RPMI8226 (cell line): Measurements from ENCODE around the gene BRD3OS.

ENCODE experiments used
- DNase-seq: peaks from one replicate; pipeline ENCODE4 v3.0.0-alpha.2; 2015

The BRD3OS gene

DNA sequence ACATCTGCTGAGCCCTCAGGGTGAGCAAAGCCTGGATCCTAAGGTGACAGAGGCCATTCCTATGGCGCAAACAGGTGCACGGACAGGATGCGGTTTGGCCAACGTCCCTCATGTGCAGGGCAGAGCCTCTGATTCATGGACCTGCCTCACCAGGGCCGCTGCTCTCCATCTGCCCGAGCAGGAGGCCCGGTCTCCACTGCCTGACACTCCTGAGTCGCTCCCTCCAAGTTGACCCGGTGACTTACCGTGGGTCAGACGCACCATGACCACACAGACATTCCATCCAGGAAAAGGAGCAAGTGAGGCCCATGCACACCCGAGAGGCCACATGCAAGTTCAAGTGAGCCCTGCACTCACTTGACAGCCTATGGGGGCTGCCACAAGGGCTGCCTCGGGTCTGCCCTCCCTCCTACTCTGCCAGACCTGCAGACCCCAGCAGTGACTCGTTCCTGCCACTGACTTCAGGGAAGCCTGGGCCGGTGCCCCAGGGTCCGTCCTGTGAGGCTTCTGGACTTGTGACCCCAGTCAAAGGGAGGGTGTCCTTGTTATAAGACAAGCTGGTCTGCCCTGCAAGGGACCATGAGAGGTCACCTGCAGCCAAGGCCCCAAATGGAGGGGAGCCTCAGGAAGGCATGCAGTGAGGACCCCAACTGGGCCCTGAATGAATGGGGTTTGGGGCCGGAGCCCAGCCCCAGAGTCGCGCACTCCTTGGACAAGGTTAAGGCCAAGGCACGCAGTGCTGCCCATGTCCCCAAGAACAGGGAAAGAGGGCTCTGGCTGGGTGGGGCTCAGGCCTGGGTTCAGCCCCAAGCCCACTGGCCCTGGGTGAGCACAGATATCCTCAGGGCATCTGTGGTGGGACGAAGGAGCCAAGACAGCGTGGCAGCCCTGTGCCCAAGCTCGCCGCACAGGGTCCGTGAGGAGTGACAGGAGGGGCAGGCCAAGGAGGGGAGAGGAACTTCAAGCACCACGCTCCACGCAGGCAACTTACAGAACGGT, 10.1 kb downstream of the BRD3OS start:
- DNase-seq = no peak

DNA sequence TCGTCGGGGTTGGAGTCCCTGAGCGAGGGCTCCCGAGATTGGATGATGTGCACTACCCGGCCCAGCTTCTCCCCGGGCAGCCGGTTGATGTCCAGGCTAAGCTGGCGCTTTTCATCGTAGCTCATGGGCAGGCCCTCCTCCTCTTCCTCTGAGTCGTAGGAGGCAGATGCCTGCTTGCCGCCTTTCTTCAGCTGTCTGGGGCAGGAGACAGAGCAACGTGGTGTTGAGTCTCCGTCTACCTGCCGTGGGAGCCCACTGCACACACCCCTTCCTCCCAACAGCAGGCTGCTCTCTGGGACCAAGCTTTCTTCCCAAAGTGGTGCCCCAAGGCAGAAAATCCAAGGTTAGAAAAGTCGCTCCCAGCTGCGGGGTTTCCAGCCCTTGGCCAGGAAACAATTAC, 10.8 kb downstream of the BRD3OS start:
- DNase-seq = no peak

DNA sequence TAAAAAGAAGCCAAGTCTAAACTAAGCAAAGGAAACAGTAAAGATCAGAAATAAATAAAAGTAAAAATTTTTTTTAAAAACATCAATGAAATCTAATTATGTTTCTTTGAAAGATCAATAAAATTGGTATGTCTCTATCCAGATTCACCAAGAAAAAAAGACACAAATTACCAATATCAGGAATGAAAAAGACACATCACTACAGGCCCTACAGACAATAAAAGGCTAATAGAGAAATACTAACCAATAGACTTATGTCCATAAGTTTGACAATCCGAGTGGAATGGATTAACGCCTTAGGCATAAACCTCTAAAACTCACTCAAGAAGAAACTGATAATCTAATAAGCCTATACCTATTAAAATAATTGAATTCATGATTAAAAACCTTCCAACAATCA, 12.4 kb downstream of the BRD3OS start:
- DNase-seq = no peak

DNA sequence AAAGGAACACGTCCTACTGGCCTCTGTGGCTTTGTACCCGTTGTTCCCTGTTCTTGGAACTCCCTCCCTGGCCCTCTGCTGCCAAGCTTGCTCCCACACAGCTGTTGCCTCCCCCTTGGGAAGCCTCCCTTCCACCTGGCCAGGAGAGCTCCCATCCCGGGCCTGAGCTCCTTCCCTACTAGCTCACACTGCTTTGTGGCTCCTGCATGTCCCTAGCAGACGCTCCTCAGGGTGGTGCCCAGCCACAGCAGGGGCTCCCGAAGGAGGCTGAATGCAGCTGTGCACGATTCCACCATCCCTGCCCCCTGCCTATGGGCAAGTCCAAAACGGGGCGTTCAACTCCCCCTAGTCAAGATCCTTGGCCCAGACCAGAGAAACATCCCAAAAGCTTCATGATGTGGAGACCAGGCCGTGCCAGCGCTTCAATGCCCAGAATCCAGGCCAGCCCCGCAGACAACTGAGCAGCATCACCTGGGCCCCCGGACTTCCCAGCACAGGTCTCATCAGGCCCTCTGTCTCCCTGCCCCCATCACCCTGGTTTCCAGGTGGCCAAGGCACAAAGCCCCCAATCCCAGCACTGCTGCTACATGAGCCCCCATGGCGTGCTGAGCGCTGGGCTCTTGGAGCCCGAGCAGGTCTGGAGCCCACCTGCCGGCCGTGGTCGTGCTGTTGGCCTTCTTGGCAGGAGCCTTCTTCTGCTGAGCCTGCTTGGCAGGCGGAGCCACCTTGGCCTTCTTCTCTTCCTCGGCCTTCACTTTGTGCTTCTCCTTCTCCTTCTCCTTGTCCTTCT, 14.3 kb downstream of the BRD3OS start:
- DNase-seq = no peak

DNA sequence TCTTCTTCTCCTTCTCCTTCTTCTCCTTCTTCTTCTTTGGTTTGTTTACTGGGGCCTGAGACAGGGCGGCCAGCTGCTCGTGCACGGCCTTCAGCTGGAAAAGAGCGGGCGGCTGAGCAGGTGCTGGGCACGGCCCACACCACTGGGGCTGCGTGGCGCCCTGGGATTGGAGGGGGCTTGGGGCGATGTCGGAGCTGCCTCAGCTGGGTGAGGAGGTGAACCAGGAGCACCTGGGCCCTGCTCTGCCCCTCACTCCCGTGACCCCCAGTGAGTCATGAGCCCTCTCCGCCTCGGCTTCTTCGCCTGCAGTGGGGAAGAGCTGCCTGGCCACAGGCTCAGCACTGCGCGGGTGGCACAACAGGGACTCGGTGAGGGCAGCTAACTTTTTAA, 14.9 kb downstream of the BRD3OS start:
- DNase-seq = no peak

DNA sequence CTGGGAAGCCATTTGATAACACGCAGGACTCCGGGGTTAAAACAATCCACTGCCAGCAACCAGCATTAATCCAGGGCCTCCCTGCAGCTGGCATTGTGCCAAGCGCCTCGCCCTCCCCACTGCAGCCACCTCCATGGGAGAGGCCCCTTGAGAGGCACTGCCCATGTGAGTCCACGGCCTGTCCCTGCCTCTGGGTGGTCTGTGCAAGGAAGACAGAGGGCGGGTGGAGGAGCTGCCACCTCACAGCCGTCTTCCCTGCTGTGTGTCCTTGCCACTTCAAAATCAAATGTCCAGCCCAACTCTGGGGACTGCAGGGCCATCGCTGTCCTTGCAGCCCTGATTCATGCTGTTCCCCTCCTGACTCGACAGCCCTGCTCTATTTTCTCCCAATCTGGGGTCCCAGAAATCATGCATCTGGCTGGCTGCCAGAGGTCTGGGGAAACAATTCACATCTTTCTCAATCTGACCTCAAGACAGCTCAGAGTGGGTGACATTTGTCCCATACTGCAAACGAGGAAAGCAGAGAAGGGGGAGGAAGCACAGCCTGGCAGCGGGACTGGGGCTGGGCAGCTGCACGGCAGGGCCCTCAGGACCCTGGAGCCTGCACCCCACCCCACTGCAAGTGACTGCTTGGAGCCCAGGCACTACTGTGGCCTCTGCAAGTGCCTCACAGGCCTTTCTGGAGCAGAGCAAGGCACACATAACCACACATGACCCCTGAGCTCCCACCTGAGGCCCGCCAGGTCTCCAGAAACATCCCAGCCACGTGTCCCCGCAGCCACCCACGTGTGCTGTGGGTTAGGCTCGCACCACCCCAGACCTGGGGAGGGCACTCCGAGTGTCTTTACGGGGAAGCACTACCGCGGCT, 15.7 kb downstream of the BRD3OS start:
- DNase-seq = no peak

DNA sequence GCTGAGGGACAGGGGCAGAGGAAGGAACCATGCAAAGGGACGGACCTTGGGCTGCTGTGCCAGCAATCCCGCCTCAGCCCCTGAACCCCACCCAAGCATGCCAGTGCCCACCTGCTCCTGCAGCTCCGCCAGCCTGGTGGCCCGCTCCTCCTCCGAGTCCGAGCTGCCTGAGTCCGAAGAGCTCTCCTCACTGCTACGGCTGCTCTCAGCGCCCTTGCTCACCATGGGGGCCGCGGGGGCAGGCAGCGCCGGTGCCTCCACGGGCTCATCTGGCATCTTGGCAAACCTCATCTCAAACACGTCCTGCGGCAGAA, 16.3 kb downstream of the BRD3OS start:
- DNase-seq = no peak

DNA sequence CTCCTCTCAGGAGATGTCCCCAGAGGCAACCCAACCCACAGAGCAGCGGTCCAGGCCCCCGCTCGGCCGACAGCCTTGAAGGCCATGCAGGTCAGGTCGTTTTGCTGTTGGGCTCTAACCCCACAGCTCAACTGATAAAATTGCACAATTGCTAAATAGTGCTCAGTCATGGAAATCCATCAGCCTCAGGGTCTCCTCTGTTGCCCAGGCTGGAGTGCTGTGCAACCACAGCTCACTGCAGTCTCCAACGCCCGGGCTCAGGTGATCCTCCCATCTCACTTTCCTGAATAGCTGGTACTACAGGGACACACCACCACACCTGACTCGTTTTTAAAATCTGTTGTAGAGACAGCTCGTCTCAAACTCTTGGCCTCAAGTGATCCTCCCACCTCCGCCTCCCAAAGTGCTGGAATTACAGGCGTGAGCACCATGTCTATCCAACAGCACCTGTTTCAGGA, 18.3 kb downstream of the BRD3OS start:
- DNase-seq = no peak

DNA sequence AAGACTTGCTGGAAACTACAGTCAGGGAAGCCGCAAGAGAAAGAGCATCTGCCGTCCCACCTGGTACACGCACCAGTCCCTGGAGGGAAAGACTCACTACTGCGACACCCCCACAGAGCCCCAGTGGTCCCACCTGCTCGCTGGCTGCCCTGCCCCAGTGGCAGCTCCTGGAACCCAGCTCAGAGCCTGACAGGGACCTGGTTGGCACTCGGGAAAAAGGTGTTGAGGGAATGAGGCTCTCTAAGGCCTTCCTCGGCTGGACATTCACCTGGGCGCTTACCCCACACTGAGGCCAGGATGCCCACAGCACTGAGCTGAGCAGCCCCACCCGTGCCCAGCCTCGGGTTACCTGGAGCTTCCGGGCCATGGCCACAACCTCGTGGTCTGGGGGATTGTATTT, 19.7 kb downstream of the BRD3OS start:
- no peak for DNase-seq

DNA sequence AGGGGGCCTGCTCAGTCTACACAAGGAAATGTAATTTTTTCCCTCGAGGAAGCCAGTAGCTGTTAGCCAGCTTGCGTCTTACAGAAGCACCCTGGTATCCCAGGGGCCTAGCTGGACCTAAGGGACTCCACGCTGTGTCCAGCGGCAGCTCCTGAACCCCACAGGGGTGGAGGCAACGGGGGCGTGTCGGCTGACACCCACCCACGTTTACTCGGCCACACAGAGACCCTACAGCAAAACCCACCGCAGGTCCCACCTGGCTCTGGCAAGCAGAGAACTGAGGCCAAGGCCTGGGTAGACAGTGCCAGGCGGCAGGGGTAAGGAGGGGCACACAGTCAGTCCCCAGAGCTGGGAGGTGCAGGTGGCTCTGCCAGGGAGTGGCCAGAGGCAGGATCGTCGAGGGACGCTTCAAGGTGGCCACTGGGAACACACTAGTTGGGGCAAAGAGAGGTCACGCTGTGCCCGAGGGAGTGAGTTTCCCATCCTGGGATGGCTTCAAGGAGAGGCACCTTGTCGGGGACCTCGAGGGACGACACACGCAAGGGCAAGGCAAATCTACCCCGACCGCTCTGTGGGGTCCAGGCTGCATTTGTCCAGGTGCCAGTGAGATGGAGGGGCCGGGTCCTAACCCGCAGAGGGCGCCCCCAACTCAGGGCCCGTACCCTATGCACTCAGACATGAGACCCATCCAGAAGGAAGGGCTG, 20.7 kb downstream of the BRD3OS start:
- DNase-seq = no peak

DNA sequence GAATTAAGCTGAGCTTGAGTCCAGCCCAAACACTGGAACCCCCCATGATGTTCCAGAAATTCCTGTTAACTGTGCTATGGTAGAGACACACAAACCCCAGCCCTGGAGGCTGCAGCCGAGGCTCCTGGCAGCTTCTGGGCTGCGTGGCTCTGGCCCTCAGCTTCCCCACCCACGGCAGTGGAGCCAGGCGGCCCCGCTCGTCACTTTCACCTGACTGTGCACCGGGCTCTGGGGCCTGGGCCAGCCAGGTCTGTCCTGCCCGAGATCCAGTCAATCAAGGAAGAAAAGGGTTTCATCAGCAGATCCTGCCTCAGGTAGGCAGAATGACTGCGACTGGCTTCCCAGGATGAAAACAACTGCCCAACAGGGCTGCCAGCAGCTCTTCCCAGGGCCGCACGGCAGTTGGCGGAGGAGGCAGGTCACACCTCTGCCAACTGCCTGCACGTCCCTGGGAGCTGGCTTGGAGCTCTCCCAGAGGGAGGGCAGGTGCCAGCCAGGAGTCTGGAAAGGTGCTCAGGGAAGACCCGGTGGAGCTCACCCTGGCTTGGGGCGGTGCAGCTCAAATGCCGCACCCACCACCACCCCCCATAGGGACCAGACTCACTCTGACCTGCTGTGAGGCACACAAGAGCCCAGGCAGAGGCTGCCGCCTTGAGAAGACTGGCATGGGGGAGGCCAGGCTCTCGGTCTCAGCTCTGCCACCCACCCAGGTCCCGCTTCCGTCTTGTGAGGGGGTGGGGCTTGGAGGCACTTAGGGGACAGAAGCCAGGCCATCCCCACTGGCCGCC, 21.8 kb downstream of the BRD3OS start:
- no peak for DNase-seq

DNA sequence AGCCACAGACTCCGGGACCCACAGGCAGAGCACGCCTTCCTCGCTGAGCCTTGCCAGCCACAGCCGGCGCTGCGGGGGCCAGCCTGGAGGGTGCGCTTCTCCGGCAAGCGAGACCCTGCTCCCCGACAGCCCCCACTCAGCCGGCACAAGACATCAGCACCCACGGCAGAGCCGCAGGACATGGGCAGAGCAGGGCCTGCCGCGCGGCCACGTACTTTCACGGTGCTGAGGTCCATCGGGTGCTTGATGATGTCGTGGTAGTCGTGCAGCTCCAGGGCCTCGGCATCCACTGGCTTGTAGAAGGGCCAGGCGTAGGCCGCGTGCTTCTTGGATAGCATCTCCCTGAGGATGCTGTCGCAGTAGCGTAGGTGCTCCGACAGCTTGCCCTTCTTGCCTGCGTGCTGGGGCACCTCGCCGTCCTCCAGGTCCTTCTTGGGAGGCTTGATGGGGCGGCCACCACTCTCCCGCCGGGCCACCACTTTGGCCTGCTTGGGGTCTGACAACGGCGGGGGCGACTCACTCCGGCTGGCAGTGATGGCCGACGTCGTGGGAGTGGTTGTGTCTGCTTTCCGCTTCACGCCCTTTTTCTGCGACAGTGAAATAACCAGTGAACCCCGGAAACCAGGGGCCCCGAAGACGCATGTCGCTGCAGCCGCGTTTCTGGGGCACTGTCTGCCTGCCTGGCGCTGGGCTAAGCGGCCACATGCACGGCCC, 22.7 kb downstream of the BRD3OS start:
- DNase-seq = no peak

DNA sequence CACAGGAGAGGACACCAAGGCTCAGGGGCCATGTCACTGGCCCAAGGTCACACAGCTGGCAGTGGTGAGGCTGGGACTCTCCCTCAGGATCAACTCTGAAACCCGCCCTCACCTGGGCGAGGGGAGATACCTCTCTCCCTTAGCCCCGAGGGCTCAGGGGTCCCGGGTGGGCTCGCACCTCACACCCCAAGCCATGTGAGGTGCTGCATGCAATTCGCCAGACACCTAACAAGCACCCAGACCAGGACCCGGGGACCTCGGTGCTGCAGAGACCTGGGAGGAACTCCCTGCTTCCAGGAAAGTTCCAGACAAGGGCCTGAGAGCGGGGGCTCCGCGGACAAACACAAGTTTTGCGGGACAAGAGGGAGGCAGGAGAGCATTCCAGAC, 23.3 kb downstream of the BRD3OS start:
- no peak for DNase-seq

DNA sequence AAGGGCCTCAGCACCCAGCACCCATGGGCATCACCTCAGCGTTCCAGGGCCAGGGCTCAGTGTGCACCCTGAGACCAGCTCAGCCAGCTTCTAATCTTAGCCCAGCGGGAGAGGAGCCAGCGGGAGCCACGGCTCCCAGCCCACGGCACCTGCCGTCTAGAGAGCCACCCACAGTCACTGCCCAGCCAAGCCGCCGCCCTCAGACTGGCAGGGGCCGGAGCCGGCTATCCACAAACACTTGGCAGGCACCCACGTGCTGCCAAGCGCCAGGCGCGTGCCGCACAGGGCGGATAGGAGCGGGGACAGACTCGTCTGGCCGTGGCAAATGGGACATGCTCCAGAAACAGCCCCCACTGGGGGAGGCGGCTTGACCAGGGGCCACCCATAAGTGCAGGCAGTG, 24.0 kb downstream of the BRD3OS start:
- DNase-seq = no peak

DNA sequence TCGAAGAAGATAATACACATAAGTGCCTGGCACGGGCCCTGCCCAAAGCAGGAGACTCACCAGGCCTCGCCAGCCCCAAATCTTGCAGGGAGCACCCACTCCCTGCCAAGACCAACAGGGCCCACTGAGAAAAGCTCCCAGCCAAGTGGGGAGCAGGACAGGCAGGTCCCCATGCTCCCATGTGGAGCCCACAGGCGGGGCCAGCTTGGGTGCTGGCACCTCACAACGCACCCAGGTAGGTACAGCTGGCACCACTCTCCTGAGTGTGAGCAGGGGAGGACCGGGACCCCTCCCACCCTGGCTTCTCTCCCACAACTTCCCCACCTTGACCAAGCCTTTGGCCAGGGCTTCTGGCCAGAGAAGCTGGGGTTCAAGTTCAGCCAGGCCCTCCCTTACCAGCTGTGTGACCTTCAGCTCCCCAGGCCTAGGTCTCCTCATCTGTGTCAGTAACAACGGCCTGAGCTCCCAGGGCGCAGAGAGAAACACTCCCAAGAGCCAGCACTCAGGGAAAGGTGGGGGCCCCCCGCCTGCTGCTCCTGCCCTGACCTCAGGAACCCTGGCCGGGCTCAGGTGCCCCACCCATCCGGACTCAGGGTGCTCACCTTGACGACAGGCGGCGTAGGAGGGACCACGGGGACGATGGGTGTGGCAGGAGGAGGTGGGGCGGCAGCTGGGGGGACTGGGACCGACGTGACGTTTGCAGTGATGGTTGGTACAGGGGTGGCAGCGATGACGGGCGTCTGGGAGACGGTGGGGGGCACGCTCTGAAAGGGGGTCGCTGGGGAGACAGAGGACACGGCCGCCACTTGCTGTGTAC, 24.7 kb downstream of the BRD3OS start:
- no peak for DNase-seq

DNA sequence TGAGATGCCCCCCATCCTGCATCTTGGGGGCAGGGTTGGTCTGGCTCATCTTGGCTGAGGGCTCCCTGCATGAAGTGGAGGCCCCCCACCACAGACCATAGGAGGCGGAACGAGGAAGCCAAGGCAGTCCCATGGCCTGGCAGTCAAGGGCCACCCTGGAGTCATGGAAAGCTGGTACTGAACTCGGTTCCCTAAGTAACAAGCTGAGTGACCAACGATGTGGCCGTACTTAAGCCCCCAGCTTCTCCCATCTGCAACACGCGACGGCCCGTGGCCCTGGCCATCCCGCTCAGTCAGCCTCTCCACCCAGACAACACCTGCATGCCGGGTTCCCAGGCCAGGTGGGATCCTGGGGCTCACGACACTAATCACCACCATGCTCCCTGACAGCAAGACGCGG, 25.4 kb downstream of the BRD3OS start:
- DNase-seq = no peak

DNA sequence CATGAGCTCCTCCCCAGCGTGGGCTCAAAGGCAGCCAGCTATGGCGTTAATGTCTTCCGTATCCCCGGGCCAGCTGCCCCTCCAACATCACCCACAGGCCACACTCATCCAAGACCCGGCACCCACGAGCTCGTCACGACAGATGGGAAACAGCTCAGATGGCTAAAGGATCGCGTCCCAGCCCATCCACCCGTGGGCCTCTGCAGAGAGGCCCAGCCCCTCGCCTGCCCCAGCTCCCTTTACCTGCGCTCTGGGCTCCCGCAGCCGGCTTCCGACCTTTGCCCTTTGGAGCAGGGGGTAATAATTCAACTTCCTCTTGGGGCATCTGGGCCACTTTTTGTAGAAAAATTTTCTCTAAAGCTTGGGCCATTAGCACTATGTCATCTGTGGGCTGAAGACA, 26.0 kb downstream of the BRD3OS start:
- DNase-seq = no peak

DNA sequence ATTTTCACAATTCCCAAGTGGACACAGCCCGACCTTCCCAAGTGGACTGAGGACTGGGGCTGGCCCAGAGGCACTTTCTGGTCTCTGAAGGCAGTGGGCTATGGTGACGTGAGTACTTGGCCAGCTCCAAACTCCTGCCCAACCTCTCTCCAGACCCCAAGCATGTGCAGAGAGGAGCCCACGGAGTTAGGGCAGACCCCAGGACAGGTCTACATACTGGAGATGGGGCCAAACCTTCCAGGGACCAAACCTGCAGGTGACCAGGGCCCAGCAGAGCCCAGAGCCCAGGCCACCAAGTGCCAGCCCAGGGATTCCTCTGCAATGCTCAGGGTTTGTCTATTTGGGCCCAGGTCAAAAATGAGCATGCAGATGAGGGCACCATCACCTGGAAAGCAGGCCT, 27.2 kb downstream of the BRD3OS start:
- DNase-seq = no peak

DNA sequence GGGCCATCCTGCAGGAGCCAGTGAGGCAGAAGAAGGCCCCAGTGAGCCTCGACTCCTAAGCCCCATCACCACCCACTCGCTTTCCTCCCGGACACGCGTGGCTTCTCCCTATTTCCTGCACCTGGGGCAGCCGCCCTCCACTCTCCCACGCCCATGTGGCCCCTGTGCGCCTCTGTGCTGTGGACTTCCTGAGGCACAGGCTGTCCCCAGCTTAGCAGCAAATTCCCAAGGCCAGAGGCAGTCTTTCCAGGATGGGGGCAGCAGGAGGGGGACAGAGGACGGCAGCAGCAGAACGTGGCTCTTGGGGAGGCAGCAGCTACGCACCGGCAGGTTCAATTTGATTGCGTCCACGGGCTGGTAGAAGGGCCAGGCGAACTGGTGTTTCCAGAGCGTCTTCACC, 27.7 kb downstream of the BRD3OS start:
- no peak for DNase-seq

DNA sequence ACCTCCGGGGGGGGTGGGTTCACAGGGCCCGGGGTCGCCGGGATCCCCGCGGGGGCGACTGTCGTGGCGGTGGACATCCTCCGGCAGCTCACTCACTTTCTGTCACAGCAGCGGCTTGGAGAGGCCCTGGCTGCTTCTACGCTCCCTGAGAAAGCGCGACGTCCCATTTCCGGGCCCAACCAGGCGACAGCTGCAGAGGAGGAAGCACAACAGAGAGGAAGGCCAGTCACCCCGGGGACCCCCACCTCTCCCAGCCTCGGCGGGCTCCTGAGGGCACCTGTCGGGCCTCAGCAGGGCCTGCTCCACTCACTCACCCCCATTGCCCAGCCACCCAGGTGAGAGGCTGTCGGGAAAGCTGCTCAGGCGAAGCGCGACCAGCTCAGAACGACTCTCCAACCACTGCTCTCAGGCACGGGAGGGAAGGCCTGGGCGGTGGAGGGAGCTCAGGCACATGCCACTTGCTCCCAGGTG, 28.2 kb downstream of the BRD3OS start:
- no peak for DNase-seq
